ENCODE results near the gene LGR6. TPM values are rescaled to one million over a fixed set of nuclear protein-coding genes. Genes with fewer than 3 reads are reported as not detected.
"Not testable (repeated sequence)": the region's sequence is repeated elsewhere in the genome, so short reads cannot be mapped to it uniquely, and the experiment has no call there.

LGR6 gene
- polyA plus RNA-seq, 1 donor, result 0.90 TPM

GRCh38 chr1:202223121-202223860 is 29.7 kb downstream of the LGR6 start:
- no peak for DNase-seq

GRCh38 chr1:202224453-202224852 is 30.9 kb downstream of the LGR6 start:
- no peak for DNase-seq

DNA sequence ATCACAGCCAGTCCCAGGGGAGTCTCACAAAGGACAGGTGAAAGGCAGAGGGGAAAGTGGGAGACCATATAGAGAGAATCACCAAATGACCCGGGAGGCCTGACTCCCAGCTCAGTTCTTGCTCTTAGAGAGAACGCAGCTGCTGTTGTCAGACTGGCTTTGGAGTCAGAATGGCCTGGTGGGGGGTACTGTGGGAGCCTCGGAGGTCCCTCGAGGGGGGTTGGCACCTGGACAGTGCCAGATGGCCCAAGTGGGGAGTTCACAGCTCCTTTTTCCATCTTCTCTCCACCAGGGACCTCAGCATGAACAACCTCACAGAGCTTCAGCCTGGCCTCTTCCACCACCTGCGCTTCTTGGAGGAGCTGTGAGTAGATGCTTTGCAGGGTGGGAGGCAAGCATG is 31.5 kb downstream of the LGR6 start:
- no peak for DNase-seq

DNA sequence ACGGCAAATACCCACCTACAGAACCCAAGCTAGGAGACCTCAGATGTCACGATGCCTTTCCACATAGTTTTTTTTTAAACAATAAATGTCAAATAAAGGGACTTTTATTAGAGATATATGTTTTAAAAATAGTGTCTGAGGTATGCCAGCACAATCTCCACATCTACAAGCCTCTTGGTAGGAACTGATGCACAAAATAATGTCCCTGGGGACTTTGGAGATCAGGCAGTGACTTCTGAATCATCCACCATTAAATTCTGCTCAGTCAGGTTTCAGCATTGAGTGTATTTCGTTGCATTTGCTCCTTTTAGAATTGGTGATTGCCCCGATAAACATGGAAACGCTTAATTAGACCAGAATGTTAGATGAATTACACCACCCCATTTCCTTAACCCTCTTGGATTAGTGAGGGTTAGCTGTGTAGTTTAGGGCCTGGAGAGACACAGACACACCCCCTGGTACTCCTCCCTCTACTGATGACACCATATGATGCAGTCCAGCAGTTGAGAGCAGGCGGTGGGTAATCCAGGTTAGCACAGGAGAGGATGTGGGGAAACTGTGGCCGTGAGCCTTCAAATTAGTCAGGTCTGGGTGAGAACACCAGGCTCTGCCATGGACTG is 33.6 kb downstream of the LGR6 start:
- DNase-seq, result no peak

DNA sequence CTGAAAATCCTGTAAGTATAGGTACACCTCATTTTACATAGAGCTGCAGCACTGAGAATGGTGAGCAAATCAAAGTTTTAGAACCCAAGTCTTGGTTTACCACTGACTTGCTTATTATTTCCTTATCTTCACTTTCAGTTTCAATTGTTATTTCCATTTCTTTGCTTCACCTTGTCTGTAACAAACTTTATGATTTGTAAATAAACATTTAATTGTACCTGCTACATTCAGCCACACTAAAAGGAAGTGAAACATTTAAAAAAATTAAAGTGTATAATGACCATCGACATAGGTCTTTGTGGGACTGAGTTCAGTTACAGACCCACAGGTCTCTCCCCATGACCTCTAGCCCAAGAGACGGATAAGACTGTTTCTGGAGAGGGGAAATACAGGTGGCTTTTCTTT is 34.4 kb downstream of the LGR6 start:
- no peak for DNase-seq

DNA sequence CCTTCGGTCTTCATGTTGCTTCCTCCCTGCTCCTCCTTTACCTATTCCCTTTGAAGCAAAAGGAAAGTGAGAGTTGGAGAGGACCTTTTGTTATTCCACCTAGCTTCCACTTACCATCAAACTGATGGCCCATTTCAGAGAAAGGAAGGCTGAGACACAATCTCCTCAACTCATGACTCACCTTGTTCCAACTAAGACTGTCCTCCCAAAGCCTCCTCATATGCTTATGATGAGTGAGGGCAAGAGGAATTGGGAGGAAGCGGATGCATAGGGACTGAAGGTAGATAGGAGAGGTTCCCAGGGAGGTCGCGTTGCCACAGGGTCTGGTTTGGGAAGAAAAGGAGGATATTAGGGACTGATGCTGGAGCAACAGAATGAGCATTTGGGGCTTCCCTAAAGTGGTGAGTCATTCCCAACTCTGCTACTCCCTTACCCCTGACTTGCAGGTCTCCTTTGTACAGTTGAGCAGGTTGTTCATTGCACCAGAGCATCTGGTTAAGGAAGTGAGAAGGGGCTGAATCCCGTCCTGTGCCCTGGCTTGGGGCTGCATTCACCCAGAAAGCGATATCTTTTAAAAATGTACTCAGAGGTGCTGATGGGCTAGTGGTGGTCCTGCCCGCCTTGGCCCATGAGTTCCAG is 35.0 kb downstream of the LGR6 start:
- DNase-seq, result no peak

DNA sequence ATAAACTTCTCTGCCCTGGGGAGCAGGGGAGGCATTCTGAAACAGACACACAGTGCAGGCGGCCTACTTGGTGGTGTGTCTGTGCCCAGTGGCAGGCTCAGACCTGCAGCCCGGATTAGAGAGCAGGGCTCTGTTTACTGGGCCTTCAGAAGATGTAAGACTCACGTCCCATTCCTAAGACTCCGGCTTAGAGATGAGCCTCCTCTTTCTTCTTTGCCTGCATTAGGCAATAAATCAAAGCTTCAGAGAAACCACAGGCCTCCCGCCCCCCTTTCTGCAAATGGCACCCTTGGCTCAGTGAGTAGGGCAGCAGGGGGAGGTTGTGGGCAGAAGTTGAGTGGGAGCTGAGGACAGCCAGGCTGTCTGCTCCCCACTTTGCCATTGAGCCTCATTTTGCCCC is 35.8 kb downstream of the LGR6 start:
- no peak for DNase-seq

GRCh38 chr1:202230061-202230938 is 36.7 kb downstream of the LGR6 start:
- DNase-seq, result no peak

DNA sequence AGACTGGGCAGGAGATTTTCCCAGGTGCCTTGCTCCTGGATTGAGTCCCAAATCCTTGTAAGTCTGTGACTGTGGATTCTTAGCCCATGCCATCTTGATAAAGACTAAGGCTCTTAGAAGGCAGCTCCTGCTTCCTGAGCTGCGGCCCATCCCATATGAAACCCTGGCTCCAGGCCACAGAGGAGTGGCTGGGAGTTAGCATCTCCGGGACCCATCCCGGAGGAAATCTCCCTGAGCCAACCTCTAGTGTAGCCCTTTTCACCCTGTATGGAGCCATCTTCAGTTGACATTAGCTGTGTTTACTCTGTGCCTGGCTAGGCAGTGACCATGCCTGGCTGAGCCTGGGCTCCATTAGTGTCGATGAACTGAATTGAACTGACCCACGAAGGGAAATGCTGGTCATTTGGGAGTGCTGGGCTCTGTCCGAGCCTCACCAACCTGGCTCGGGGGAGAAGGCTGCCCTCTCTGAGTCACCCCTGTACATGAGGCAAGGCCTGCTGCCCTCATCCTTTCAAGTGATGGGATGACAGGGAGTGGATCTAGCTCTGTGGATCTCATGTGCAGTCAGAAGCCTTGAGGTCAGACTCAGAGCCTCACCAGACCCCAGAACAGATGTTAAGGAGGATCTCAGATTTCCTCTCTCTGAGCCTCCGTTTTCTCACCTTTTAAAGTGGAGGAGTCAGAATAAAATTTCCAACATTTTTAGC is 37.5 kb downstream of the LGR6 start:
- DNase-seq, result no peak

- no peak for DNase-seq
Observed at GRCh38 chr1:202233171-202233570, 39.6 kb downstream of the LGR6 start.

DNA sequence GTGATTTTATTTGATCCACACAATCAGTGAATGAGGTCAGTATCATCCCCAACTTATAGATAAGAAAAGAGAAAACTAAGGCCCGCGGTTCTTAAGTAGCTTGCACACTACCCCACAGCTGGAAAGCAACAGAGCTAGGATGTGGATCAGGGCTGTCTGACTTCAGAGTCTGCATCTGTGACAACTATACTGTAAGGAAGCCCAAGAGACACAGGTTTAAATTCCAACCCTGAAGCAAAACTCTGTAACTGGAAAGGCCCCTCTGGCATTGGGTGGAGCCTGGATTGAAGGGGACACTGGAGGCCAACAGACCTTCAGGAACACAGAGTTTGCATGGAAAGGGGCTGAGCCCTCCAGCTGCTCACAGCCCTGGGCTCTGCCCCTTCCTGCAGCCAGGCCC is 40.2 kb downstream of the LGR6 start:
- no peak for DNase-seq

DNA sequence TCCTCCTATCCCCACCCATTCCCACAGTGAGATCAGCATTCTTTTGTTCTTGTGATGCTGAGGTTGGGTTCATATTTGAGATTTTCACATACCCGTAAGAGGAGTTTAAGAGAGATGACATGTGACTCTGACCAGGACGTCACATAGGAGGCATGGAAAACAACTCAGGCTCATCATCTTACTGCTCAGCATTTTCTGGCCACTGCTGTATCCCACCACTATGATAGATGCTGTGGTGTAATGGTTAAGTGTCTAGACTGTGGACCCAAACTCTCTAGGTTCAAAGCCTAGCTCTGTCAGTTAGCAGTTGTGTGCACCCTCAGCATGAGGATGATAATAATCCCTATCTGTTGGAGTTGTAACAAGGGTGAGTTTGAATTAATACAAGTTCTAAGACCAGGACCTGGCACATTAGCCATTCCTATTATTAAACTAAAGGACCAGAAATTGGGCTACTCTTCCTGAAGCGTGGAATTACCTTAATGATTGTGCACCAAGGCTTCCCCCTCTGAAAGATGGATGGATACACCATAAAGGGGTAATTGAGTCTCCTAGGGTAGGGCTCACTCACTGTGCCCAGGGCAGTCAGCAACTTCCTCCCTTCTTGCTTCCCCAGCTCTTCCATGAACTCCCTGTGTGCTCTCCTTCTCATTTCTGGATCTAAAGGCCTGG is 40.9 kb downstream of the LGR6 start:
- no peak for DNase-seq

DNA sequence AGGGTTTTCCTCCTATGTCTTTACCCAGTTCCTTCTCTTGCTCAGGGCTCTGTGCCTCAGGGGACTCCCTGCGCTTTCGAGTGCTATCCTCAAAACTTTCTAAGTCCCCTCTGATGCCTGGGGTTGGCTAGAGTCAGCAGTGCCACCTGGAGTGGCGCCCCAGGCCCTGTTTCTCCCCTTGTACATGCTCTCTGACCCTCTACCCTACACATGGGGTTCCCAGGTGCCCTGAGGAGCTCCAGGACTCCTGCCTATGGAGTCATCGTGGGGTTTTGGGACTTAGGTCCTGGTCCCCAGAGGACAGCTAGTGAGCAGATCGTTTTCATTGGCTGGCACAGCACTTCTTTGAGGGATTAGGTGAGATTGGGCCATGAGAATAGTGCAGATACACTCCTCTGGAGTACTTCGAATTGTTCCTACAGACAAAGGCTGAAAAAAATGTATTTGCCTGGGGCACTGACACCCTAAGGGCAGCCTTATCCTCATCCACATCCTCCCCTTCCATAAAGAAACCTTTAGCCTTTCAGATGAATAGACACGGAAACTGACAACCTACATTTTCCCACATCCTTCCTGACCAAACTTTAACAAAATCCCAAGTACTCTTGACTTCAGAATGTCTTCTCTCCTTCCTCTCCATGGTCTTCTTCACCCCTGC is 41.5 kb downstream of the LGR6 start:
- DNase-seq, result no peak

DNA sequence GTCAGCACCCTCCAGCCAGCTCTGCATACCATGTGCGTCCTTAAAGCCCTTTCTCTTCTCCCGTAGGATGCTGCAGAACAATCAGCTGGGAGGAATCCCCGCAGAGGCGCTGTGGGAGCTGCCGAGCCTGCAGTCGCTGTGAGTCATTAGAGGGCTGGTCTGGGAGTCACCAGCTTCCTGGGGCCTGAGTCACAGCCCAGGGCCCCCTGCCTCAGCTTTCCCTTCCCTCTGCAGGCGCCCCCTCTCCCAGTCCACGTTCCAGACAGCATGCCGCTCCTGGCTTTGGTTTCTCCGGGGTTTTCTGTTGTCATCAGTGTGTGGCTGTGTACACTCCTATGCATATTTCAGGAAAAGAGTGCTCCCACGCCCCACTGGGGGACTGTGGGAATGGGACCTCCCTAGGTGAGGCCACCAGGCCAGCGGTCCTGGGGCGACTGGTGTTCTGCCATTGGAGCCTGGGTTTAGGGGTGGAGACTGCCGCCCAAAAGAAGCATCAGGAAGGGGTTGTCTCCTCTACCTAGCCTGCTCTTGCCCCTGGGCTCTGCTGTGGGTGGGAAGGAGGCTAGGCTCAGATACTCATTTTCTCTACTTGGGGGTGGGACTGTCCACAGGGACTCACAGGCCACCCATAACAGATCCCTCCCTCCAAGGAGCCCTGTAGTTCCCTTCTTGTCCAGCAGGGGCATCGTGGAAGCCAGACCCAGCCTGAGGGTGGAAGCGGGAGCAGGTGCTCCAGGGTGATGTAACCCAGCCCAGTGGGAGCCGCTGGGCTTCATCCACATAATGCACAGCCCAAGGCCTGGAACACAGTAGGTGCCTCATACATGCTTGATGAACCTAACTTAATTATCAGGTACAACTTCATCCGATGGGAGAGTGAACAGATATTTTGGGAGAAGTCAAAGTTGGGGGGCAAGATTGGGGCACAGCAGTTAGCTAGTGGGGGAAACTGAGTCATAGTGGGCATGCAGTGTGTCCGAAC is 42.5 kb downstream of the LGR6 start:
- peak; percentile 38 for DNase-seq

DNA sequence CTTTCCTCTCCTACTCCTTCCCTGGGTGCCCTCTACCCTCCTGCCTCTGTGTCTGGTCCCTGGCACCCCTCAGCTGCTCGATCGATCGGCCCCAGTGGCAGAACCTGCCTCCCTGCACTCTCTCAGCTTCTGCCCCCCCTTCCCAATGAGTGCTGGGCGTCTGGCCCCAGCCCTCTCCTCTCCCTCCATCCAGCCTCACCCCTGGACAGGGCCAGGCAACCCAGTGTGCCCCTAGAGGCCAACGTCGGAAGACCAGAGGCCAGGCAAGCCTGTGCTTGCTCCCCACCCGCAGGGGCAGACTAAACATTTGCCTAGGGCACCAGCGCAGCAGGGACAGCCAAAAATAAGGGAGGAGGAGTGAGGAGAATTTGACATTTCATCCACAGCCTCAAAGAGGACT is 43.5 kb downstream of the LGR6 start:
- no peak for DNase-seq

DNA sequence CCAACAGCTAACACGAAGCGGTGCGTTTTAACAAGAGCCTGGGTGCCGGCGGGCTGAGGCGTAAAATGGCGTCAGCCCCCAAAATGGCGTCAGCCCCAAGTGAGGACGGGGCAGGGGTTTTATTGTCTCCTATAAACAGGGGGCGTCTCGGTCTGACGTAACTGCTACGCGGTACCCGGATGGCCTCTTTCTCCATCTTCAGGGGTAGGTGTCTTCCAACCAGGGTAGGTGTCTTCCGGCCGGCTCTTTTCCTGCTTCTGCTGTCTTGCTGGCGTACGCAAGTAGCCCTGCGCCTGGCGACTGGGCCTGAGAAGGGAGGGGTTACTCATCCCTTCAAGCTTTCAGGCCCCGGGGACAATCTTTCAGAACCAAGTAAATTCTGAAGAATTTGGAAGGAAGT is 45.3 kb downstream of the LGR6 start:
- no peak for DNase-seq

DNA sequence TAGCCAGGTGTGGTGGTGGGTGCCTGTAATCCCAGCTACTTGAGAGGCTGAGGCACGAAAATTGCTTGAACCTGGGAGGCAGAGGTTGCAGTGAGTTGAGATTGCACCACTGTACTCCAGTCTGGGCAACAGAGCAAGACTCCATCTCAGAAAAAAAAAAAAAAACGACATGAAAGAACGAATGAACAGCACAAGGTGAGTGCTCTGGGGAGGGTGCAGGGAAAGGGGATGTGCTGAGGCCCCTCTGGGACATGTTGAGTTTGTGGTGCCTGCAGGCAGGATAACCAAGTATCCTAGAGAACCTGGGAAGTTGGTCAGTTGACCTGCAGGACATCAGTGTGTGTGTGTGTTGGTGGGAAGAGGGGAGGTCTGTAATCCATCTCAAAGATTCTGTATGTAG is 46.6 kb downstream of the LGR6 start:
- DNase-seq, result not testable (repeated sequence)

DNA sequence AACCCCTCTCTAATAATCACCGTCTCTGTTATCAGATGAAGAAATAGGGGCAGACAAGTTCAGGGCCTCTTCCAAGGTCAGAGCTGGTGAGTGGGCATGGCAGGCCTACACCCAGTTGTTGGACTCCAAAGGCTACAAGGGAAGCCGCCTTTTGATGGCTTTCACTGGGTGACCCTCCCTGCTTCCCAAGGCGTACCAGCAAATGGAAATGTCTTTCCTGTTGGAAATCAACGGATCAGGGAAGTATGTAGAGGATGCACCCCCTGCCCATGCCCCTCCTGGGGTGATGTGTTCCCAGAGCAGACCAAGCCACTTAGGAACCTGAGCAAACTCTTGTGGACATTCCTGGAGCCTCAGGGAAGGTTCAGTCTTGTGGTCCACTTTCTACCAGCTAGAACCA is 47.4 kb downstream of the LGR6 start:
- no peak for DNase-seq

DNA sequence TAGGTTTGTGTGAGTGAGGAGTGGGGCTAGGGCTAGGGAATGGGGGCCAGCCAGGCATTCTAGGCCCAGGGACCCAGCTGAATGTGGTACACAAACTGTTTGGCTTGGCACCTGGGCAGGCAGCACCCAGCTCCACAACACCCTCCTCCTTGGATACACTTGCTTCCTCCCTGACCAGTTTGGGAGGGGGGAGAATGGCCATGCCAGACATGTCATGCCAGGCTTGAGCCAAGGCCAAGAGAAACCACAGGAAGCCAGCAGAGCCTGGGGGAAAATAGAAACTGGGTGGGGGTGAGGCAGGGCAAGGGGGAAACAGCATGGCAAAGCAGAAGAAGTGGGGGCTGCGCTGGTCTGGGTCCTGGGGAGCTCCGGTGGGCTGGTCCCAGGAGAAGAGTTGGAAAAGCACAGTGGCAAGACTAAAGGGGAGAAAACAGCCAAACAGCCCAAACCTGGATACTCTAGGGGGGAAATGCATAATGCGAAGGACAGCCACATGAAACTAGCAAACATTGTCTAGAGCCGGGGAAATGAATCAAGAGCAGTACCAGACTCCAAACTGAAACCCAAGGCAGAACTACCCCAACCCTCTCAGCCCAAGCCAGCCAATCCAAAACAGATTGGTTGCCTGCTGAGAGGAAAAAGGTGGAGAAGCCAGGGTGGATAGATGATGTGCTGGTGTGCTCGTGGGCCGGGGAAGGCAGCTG is 47.9 kb downstream of the LGR6 start:
- no peak for DNase-seq

Measured in left kidney (tissue), 2 donors.